ENCODE measurements around the gene PLS1. TPM values are rescaled to one million over a fixed set of nuclear protein-coding genes. Genes with fewer than 3 reads are reported as not detected.
"Not testable (repeated sequence)": the region's sequence is repeated elsewhere in the genome, so short reads cannot be mapped to it uniquely, and the experiment has no call there.

The PLS1 gene
- polyA plus RNA-seq, 10 donors = 0.34 to 1.0 (median 0.70) TPM

DNA sequence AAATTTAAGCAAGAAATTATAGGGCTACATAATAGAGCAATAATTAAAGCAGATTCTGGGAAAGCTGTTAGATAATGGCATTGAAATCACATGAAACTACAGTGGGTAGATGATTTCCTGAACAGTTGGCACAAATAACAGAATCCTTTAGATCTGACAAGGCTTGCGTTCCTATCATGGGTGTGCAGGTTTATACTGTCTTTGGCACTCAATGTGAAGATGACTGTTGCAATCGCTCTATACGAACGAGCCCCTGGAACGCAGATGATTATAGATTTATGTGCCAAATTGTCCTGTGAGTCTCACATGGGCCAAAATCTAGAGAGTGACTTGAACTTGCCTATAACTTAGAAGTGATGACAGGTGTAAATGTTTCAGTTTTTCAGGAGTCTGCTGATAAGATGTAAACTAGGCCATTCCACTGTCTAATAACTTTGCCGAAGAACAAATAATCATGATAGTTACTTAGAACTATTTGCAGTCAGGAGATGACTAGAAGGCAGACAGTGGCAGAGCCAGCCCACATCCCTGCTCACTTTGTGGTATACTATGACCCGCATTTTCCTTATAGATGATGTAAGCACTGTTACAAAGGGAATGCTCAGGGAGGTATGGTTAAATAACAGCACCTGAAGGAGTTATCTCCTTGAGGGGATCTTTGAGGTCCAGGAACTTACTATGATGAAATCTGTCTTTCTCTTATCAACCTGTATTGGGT lies 97.1 kb downstream of the PLS1 start:
- no peak for DNase-seq

DNA sequence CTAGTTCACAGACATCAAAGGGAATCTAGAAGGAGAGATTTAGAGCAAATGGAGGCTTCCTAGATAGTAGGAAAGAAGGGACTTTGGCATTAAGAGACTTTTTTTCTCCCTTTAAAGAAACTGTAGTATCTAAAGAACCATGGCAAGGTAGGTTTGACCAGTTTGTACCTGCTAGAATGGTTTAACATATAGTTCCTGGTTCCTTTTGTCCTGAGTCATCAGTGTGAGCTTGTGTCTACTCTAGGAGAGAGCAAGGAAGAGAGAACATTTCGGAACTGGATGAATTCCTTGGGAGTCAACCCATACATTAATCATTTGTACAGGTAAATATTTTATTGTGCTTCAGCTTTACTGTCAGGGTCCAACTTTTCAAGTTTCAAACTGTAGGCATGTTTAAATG lies 98.0 kb downstream of the PLS1 start:
- no peak for DNase-seq

DNA sequence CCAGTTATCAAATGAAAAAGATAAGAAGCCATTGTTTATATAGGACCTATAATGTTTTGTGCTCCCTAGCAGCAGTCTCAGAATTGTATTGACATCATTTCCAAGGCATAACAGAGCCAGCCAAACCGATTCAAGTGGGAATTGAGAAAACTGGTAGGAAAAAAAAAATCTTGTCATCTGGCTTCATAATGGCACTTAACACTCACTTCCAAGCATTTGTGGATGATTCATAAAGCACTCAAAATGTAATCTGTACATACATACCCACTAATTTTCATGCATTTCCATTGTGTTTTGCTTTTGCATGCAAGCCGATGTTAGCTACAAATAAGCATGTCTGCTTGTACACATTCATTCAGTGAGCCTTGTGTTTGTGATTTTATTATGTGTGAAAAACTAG lies 109.0 kb downstream of the PLS1 start:
- DNase-seq = peak in 2 of 3 donors; percentile 10 to 43

DNA sequence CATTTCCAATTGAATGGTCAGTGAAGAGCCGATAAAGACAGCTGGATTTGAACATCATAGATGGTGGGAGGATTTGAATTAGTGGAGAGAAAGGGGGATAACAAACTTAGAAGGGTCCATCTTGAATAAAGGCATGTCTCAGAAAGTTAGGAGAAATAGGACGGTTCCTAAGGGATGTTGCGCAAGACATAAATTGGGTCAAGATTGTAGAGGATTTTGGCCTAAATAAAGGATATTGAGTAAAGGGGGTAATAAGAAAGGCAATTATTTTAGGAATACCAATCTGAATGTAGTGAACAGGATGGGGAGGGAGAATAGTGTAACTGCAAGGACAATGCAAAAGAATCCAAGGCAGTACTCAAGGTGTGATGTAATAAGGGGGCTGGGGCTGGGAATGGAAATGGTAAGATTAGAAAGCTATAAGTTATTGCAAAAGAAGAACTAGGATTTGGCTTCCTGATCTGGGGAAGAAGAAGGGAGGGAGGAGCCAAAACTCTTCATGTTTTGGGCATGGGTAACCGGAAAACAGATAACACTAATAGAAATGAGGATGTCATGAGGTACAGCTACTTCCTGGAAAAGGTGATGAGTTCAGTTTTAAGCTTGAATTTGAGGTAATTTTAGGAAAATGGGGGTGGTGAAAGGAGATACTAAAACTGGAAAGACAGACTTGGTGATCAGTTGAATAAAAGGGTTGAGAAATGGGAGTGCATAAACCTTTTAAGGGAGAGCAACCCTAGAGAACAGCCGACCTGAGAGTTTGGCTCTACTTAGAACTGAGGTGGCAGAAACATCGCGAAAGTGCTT lies 110.3 kb downstream of the PLS1 start:
- no peak for DNase-seq

DNA sequence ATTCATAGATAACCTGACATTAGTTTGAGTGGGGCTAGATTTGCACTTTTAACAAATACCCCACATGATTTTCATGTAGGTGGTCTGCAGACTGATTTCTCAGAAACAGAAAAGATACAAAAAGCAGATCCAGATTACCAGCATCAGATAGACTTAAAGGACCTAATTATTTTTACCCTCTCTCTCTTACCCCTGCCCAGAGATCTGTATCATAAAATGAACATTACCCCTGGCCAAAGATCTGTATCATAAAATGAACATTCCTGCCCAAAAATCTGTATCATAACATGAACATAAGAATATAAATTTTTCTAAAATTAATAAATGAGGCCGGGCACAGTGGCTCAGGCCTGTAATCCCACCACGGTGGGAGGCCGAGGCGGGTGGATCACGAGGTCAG lies 113.0 kb downstream of the PLS1 start:
- no peak for DNase-seq

DNA sequence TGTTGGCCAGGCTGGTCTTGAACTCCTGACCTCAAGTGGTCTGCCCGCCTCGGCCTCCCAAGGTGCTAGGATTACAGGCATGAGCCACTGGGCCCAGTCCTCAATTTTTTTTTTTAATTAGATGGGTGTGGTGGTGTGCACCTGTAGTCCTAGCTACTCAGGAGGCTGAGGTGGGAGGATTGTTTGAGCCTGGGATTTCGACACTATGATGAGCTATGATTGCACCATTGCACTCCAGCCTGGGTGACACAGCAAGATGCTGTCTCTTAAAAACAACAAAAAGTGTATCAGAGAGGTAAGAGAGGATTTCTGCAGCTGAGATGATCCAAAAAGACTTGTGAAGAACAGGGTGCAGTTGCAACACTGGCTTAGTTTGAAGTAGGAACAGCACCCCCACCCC lies 118.7 kb downstream of the PLS1 start:
- DNase-seq = not testable (repeated sequence)

DNA sequence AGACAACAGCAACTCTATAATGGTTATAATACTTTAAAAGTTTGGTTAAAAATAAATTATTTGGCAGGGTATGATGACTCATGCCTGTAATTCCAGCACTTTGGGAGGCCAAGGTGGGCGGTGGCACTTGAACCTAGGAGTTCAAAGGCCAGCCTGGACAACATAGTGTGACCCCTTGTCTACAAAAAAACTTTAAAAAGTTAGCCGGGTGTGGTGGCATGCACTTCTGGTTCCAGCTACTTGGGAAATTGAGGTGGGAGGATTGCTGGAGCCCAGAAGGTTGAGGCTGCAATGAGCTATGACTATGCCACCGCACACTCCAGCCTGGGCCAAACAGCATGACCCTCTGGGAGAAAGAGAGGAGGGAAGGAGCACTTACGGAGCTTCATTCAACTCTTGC lies 119.9 kb downstream of the PLS1 start:
- DNase-seq = no peak

DNA sequence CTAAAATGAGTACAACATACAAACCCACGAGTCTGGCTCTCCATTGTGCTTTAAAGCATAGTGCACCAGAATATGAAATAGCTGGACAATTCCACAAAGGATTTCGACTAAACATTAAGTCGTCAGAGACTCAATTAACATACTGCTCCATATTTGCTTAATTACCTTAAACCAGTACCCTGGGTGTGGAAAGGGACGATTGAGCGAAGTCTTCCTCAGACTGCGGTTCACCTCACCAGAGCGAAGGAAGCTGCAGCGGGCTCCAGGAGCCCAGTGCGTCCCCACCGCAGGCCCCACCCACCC lies 127.4 kb downstream of the PLS1 start:
- no peak for DNase-seq

DNA sequence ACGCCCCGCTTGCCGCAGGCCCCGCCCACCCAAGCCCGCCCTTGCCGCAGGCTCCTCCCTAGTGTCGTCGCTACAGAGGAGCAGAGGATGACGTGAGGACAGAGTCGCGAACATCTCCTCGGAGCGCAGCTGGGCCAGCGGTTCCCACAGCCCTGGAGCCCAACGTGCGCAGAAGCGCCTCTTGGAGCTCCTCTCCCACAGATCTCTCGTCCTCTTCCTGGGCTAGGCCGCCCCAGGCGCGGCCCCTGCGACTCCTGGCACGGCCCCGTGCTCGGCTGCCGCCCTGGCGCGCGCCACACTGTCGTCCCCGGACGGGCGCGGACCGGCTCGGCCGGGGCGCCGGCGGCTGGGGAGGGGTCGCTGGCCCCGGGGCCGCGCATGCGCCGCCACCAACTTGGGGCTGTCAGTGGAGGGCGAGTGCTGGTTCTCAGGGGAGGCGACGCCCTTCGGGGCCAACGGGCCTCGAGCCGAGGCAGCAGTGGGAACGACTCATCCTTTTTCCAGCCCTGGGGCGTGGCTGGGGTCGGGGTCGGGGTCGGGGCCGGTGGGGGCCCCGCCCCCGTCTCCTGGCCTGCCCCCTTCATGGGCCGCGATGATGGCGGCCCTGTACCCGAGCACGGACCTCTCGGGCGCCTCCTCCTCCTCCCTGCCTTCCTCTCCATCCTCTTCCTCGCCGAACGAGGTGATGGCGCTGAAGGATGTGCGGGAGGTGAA lies 127.9 kb downstream of the PLS1 start, which contains the start of gene TRPC1:
Gene TRPC1, plus strand, starts transcription at position 67 of the 714 bp plus-strand sequence. Its CDS starts 526 bp downstream, at position 593.
- DNase-seq = peak; percentile 82 to 95 (median 91)

DNA sequence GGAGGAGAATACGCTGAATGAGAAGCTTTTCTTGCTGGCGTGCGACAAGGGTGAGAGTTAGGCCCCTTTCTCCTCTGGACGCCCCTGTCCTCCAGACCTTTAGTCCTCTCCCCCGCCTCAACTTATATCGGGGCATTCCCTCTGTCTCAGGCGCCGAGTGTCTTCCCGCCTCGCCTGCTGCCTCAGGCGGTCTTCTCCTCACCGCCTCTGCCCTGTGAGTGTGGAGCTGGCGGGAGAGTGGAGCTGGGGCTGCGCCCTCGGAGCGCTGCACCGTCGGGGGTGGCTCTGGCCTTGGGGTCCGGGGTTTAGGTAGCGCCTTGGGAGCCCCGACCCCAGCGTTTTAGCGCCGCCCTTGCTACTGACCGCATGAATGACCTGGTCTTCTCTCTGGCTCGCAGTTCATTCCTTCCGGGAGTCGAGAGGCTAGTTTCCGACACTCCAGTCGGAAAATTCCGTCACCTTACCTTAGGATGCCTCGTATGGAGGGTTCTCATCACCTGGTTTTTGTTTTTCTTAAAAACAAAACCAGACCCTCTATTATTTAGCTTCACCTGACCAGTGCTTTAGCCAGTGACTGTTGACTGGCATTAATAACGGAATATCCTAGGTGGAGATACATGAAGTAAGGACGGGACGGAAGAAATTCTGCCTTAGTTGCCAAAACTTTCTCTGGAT lies 128.6 kb downstream of the PLS1 start:
- peak; percentile 45 to 91 (median 67) for DNase-seq

DNA sequence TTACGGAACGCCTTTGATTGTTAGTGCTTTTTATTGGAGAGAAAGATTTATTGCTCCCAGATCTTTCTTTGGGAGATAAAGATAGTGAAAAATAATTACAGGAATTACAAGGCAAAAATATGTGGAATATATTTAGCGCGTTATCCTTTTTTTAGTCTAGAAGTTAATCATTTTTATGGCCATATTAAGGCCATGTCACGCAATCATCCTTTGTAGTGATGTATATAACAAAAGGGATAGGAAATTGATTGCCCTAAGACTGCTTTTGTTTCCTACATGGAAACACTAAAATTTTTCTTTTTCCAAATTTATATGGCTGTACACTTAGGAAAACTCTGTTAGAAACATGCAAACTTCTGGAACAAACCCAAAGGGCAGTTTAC lies 129.2 kb downstream of the PLS1 start:
- peak in 1 of 3 donors; percentile 11 for DNase-seq

DNA sequence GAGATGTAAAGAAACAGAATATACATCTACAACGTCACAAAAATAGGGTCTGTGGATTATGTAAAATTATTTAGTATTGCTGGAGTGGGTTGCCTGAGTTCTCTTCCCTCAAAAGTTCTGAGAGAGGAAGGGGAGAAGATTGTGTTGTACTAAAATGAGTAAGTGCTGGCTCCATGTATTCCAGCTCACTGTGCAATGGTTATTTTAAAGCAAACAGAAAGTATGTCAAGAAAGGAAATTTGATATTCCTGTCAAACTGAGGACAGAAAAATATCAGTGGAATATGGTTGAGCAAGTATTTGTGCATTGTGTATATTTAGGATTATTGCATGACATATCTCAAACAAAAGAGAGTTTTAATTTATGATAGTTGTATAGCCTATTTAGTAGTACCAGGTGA lies 129.8 kb downstream of the PLS1 start:
- no peak for DNase-seq

DNA sequence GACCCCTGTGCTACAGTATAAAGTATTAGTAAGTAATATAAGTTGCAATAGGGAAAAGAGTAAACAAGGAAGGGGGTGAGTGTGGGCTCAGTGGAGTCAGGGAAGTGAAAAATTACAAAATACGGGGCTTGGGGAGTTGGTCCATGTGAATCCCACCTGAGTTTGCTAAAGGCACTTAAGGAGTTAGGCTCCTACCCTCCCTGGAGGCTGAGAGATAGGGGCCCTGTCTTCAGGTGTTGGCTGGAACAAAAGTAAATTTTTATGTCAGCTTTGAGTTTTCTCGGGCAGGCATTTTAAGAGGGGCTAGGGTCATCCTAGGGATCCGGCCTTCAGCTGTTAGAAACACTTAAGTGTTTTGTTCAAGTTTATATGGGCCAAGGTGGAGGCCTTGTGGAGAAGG lies 135.9 kb downstream of the PLS1 start:
- DNase-seq = no peak

DNA sequence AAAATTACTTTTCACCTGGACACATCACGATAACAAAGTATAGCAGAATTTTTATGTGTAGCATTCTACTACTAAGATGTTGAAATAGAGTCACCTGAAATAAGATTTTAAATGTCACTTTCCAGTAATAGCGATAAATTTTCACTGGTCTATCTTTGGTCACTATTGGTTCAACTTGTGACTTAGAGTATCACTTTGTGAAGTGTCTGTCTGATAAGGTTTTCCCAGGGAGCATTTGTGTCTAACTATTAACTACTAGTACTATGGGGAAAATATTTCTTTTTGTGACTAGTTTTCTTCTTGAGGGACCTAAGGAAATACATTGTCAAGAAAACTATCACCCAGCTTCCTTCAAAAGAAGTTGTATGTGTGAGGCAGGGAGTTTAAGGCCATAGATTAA lies 138.6 kb downstream of the PLS1 start:
- DNase-seq = no peak

DNA sequence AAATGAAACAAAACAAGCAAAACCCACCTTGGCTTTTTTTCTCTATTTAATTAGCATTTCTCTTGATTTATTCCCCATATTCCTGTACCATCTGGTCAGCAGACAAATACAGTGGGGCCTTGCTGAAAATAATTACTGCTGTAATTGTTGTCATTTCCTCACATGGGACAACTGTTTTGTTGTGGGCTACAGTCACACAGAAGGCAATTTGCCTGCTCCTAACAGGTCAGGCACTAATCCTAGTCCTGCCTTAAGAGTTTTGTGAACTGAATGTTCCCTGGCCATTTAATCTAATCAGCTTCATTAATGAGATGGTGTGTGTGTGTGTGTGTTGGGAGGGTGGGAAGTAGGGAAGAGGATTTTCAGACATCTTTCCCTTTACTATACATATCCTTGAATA lies 139.3 kb downstream of the PLS1 start:
- DNase-seq = peak in 1 of 3 donors; percentile 4

DNA sequence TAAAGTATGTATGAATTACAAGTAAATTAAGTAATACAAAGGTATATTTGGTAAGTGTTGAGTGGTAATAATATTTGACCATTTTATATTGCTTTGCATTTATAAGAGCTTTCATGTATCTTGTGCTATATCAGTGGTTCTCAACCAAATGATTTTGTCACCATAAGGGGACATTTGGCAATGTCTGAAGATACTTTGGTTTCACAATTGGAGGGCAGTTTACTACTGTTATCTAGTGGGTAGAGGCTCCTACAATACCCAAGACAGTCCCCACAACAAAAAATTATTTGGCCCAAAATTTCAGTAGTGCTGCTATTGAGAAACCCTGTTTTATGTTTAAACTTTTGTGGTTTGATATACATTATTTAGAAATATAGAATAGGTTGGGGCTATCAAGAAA lies 142.2 kb downstream of the PLS1 start:
- no peak for DNase-seq

DNA sequence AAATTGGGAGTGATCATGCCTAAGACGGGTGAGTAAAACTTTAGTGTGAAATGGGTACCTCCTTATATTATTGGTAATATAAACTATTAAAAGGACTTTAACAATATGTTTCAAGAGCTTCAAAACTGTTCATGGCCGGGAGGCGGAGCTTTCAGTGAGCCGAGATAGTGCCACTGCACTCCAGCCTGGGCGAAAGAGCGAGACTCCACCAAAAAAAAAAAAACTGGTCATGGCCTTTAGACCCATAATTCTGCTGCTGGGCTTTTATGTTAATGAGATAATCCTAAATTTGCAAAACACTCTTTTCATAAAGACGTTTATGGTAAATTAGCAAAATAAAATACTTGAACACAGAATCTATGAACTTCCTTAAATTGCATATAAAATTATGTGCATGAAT lies 150.5 kb downstream of the PLS1 start:
- no peak for DNase-seq

DNA sequence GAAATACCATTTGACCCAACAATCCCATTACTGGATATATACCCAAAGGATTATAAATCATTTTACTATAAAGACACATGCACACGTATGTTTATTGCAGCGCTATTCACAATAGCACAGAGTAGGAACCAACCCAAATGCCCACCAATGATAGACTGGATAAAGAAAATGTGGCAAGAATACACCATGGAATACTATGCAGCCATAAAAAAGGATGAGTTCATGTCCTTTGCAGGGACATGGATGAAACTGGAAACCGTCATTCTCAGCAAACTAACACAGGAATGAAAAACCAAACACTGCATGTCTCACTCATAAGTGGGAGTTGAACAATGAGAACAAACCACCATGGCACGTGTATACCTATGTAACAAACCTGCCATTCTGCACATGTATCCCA lies 154.3 kb downstream of the PLS1 start:
- DNase-seq = not testable (repeated sequence)

DNA sequence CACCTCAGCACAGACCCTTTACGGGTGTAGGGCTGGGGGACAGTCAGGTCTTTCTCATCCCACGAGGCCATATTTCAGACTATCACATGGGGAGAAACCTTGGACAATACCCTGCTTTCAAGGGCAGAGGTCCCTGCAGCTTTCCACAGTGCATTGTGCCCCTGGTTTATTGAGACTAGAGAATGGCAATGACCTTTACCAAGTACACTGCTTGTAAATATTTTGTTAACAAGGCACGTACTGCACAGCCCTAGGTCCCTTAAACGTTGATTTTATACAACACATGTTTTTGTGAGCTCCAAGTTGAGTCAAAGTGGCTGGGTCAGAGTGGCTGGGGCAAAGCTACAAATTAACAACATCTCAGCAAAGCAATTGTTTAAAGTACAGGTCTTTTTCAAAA lies 156.4 kb downstream of the PLS1 start:
- not testable (repeated sequence) for DNase-seq

DNA sequence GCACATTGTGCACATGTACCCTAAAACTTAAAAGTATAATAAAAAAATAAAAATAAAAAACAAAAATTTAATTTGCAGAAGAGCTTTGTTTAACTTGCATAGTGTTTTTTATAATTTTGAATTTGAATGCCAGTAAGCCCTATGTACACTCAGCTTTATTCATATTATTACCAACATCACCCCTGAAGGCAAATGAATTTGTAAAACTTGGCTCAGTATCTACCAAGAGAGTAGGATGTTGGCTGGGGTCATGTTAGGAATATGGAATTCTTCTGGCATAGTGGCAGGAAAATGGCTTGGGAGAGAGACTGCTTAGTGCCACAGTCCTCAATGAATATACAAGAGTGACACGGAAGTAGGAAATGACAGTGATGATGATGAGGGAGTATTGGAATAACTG lies 158.3 kb downstream of the PLS1 start:
- DNase-seq = no peak
